Activated CD8-positive, alpha-beta T cell treated with anti-CD3 and anti-CD28 coated beads, Interleukin-2, amount 10 ng/mL, durations not matched to agents 7 days and 5 days (primary cell): Measurements from ENCODE around the gene ZNF165. TPM values are rescaled to one million over a fixed set of nuclear protein-coding genes. Genes with fewer than 3 reads are reported as not detected.
A peak's percentile ranks its signal among the peaks of the same experiment; 100 is the strongest.
"Not testable (repeated sequence)": the region's sequence is repeated elsewhere in the genome, so short reads cannot be mapped to it uniquely, and the experiment has no call there.

Experiments
- ATAC-seq: fragments of 150-1000 bp; cut with Tn5 transposase; one replicate; pipeline ENCODE4 v1.10.0; 2021; ENCODE audit warnings: moderate library complexity
- CTCF ChIA-PET: fragments of 350-600 bp; sonication (Branson Sonifier 250); formaldehyde crosslinking; loops from one replicate; lab custom pipeline; 2021; ENCODE audit warnings: antibody characterized with exemption; lab: Charles Lee
- POLR2A ChIA-PET: fragments of 350-600 bp; sonication (Branson Sonifier 250); formaldehyde crosslinking; loops from one replicate; lab custom pipeline; 2021; ENCODE audit warnings: antibody characterized with exemption; lab: Charles Lee
- DNase-seq: peaks from one replicate; pipeline ENCODE4 v3.0.0-alpha.2; 2020
- H3K27ac Mint-ChIP-seq: one replicate; pipeline ENCODE4 v1.8.0; 2021; ENCODE audit warnings: mild to moderate bottlenecking, mixed read lengths
- H3K27me3 Mint-ChIP-seq: one replicate; pipeline ENCODE4 v1.8.0; 2021; ENCODE audit warnings: low read depth, mixed read lengths
- H3K36me3 Mint-ChIP-seq: one replicate; pipeline ENCODE4 v1.8.0; 2021; ENCODE audit warnings: low read depth, mixed read lengths
- H3K4me1 Mint-ChIP-seq: one replicate; pipeline ENCODE4 v1.8.0; 2021; ENCODE audit warnings: low read depth, mixed read lengths
- H3K4me3 Mint-ChIP-seq: one replicate; pipeline ENCODE4 v1.8.0; 2021; ENCODE audit warnings: mild to moderate bottlenecking, mixed read lengths
- H3K9me3 Mint-ChIP-seq: one replicate; pipeline ENCODE4 v1.8.0; 2022; ENCODE audit warnings: mixed read lengths; ENCODE audit not compliant: insufficient read depth
- total RNA-seq, 2 experiments: library from RNA; stranded (reverse); gene quantifications; one replicate each; pipeline ENCODE4 v1.2.3, GENCODE V29; 2021

The ZNF165 gene
- total RNA-seq, result under 1 TPM; 0.84 to 0.97 TPM

GRCh38 chr6:28080381-28080630 lies at the start of gene ZNF165:
ZNF165 (plus strand) TSS chr6:28080568; CDS start chr6:28085481, 4,913 bp downstream.
- Mint-ChIP-seq H3K27ac (peak within 1 kb of the TSS; percentile 90), H3K4me3 (peak within 1 kb of the TSS; percentile 96), H3K4me1 (peaks cover 17% of the 10 kb centered on the region)
- POLR2A ChIA-PET, H3K36me3 Mint-ChIP-seq, H3K9me3 Mint-ChIP-seq, DNase-seq, H3K27me3 Mint-ChIP-seq, CTCF ChIA-PET: not testable (repeated sequence)
- peak; percentile 49 for ATAC-seq

- POLR2A ChIA-PET, result no interaction called here
- Mint-ChIP-seq H3K9me3 (no peaks in the 10 kb centered on the region), H3K36me3 (no peaks in the 10 kb centered on the region), H3K27ac (no peak overlapping the region), H3K4me3 (no peak overlapping the region), H3K27me3 (peaks cover 28% of the 10 kb centered on the region), H3K4me1 (no peaks in the 10 kb centered on the region)
- CTCF ChIA-PET, result no interaction called here
- DNase-seq (no peak), ATAC-seq (no peak)
Measured at GRCh38 chr6:28053584-28053983, 26.8 kb upstream of the ZNF165 start.

- Mint-ChIP-seq H3K36me3 (no peaks in the 10 kb centered on the region), H3K4me1 (no peaks in the 10 kb centered on the region), H3K27ac (no peak overlapping the region), H3K27me3 (peaks cover 17% of the 10 kb centered on the region), H3K9me3 (no peaks in the 10 kb centered on the region), H3K4me3 (no peak overlapping the region)
- ChIA-PET CTCF (interaction anchor here (0.6 kb wide), 1 partner anchor 44 kb away, joined by 3 read pairs; no protein-coding TSS in a partner anchor), POLR2A (interaction anchor here (1.5 kb wide), 1 partner anchor 150 kb away, joined by 3 read pairs; no protein-coding TSS in a partner anchor)
- ATAC-seq (no peak), DNase-seq (no peak)
Measured at GRCh38 chr6:28060405-28060804, 20.0 kb upstream of the ZNF165 start.

- H3K36me3 Mint-ChIP-seq, result no peaks in the 10 kb centered on the region
- H3K4me3 Mint-ChIP-seq, result no peak overlapping the region
- DNase-seq (no peak), ATAC-seq (no peak)
- POLR2A ChIA-PET, result no interaction called here
- CTCF ChIA-PET, result no interaction called here
- peaks cover 27% of the 10 kb centered on the region for H3K27me3 Mint-ChIP-seq
- no peaks in the 10 kb centered on the region for H3K9me3 Mint-ChIP-seq
- H3K27ac Mint-ChIP-seq, result no peak overlapping the region
- H3K4me1 Mint-ChIP-seq, result no peaks in the 10 kb centered on the region
Measured at GRCh38 chr6:28064272-28064671, 16.1 kb upstream of the ZNF165 start.

GRCh38 chr6:28068067-28068466 lies 12.3 kb upstream of the ZNF165 start:
- ATAC-seq (no peak), DNase-seq (no peak)
- H3K27ac Mint-ChIP-seq, result no peak overlapping the region
- peaks cover 25% of the 10 kb centered on the region for H3K27me3 Mint-ChIP-seq
- no peaks in the 10 kb centered on the region for H3K9me3 Mint-ChIP-seq
- H3K4me1 Mint-ChIP-seq, result no peaks in the 10 kb centered on the region
- ChIA-PET POLR2A (no interaction called here), CTCF (no interaction called here)
- H3K4me3 Mint-ChIP-seq, result no peak overlapping the region
- no peaks in the 10 kb centered on the region for H3K36me3 Mint-ChIP-seq

- DNase-seq, H3K36me3 Mint-ChIP-seq, ATAC-seq, H3K4me1 Mint-ChIP-seq, POLR2A ChIA-PET, CTCF ChIA-PET, H3K27ac Mint-ChIP-seq, H3K4me3 Mint-ChIP-seq, H3K9me3 Mint-ChIP-seq: not testable (repeated sequence)
- peaks cover 19% of the 10 kb centered on the region for H3K27me3 Mint-ChIP-seq
Measured at GRCh38 chr6:28070968-28071367, 9.4 kb upstream of the ZNF165 start.

- DNase-seq, result no peak
- Mint-ChIP-seq H3K4me1 (peaks cover 17% of the 10 kb centered on the region), H3K27me3 (no peaks in the 10 kb centered on the region), H3K4me3 (no peak overlapping the region), H3K36me3 (no peaks in the 10 kb centered on the region), H3K27ac (no peak overlapping the region), H3K9me3 (no peaks in the 10 kb centered on the region)
- ATAC-seq, result no peak
- ChIA-PET POLR2A (interaction anchor here (0.6 to 0.9 kb wide), 2 partner anchors 203 to 240 kb away, joined by 3 read pairs; partner anchors contain the start of gene PGBD1), CTCF (no interaction called here)
Measured at GRCh38 chr6:28078050-28078449, 2.3 kb upstream of the ZNF165 start.

GRCh38 chr6:28078836-28079235 lies 1.5 kb upstream of the ZNF165 start:
- Mint-ChIP-seq H3K27me3 (no peaks in the 10 kb centered on the region), H3K27ac (no peak overlapping the region), H3K9me3 (no peaks in the 10 kb centered on the region), H3K4me3 (peak overlapping the region; percentile 35), H3K36me3 (no peaks in the 10 kb centered on the region), H3K4me1 (peaks cover 17% of the 10 kb centered on the region)
- ChIA-PET CTCF (no interaction called here), POLR2A (no interaction called here)
- no peak for DNase-seq
- ATAC-seq, result no peak

- ChIA-PET POLR2A (interaction anchor here (0.9 kb wide), 1 partner anchor 758 kb away, joined by 3 read pairs; no protein-coding TSS in a partner anchor), CTCF (interaction anchor here (1.8 kb wide), 1 partner anchor 24 kb away, joined by 11 read pairs; no protein-coding TSS in a partner anchor)
- Mint-ChIP-seq H3K4me1 (peaks cover 17% of the 10 kb centered on the region), H3K36me3 (no peaks in the 10 kb centered on the region), H3K9me3 (no peaks in the 10 kb centered on the region), H3K4me3 (peak overlapping the region; percentile 96), H3K27me3 (no peaks in the 10 kb centered on the region), H3K27ac (peak overlapping the region; percentile 90)
- peak; percentile 92 for DNase-seq
- peak; percentile 82 for ATAC-seq
Measured at GRCh38 chr6:28080631-28081485, 490 bp downstream of the ZNF165 start.

- ATAC-seq, result peak; percentile 53
- no peaks in the 10 kb centered on the region for H3K36me3 Mint-ChIP-seq
Measured at GRCh38 chr6:28081486-28081751, 1.1 kb downstream of the ZNF165 start.

GRCh38 chr6:28082939-28083338 lies 2.6 kb downstream of the ZNF165 start:
- ATAC-seq, result no peak
- Mint-ChIP-seq H3K36me3 (peaks cover 5% of the 10 kb centered on the region), H3K4me3 (no peak overlapping the region), H3K4me1 (peaks cover 17% of the 10 kb centered on the region), H3K9me3 (peaks cover 6% of the 10 kb centered on the region), H3K27ac (no peak overlapping the region), H3K27me3 (no peaks in the 10 kb centered on the region)
- no peak for DNase-seq
- CTCF ChIA-PET, result no interaction called here
- POLR2A ChIA-PET, result no interaction called here

More at GRCh38 chr6:28081486-28081751, 1.1 kb downstream of the ZNF165 start:
- no peaks in the 10 kb centered on the region for H3K9me3 Mint-ChIP-seq
- POLR2A ChIA-PET, result interaction anchor here (0.9 kb wide), 1 partner anchor 757 kb away, joined by 3 read pairs; no protein-coding TSS in a partner anchor
- H3K4me3 Mint-ChIP-seq, result peak overlapping the region; percentile 96
- H3K27ac Mint-ChIP-seq, result peak overlapping the region; percentile 90
- peak; percentile 42 for DNase-seq
- H3K4me1 Mint-ChIP-seq, result peaks cover 17% of the 10 kb centered on the region
- CTCF ChIA-PET, result interaction anchor here (1.8 kb wide), 1 partner anchor 23 kb away, joined by 11 read pairs; no protein-coding TSS in a partner anchor
- no peaks in the 10 kb centered on the region for H3K27me3 Mint-ChIP-seq

GRCh38 chr6:28089054-28089453 lies 8.7 kb downstream of the ZNF165 start:
- Mint-ChIP-seq H3K4me3 (no peak overlapping the region), H3K27me3 (peaks cover 2% of the 10 kb centered on the region), H3K4me1 (peaks cover 8% of the 10 kb centered on the region), H3K27ac (no peak overlapping the region), H3K36me3 (peaks cover 31% of the 10 kb centered on the region), H3K9me3 (peaks cover 33% of the 10 kb centered on the region)
- ChIA-PET CTCF (no interaction called here), POLR2A (interaction anchor here (1.7 kb wide), 1 partner anchor 16 kb away, joined by 5 read pairs; no protein-coding TSS in a partner anchor)
- DNase-seq, result no peak
- ATAC-seq, result no peak
